Measurements from ENCODE around the gene DCBLD1.

GRCh38 chr6:117585647-117586046 lies 103.2 kb downstream of the DCBLD1 start:
- TF ChIP-seq POLR2A (IDR thresholded peaks at IDR 0.05; ENCODE audit: low read depth, low read length) (no peak), TAF1 (IDR thresholded peaks at IDR 0.05; ENCODE audit: low read depth, low read length) (no peak), POLR2AphosphoS5 (IDR thresholded peaks at IDR 0.05; ENCODE audit: low read depth, low read length) (no peak), PAX5 (IDR thresholded peaks at IDR 0.05; ENCODE audit: insufficient read depth, low read length, severe bottlenecking) (no peak)

Data from GM12891 (cell line).